ENCODE measurements around the gene ACOXL.

DNA sequence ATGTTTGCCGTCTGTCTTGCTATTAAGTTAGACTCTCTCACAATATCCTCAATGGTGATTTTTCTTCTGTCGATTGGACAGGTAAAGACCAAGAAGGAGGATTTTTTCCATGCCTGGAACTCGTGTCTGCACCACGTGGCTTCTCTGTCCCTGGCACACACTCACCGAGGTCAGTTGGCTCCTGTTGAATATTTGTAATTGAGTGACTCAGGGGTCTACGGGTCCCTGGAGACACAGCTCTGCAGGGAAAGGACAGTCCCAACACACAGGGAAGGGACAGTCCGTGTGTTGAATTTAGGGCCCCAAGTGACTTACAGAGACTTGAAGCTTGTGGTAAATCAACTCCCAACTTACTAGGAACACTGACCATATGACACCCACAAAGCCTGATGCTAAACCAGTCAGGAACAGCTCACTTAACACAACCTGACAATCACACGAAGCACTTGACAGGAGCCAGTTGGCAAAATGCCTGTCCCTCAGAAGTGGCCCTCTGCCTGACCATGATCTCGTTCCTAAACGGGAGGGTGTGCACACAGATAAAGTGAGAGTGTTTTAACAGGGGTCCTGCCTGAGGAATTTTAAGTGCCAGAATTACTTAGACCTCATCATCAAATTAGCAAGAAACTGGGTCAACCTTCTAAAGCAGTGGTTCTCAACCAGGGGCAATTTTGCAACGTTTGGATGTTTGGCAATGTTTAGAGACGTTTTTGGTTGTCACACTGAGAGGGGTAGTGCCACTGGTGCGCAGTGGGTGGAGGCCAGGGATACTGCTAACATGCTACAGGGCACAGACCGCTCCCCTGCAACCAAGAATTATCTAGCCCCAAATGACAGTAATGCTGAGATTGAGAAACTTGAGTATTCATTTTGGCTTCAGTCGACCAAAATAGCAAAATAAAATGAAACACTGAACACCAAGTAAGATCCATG, 299.4 kb downstream of the ACOXL start:
- no peak for TF ChIP-seq POLR2A (IDR thresholded peaks at IDR 0.05)
- no peak for TF ChIP-seq EP300 (IDR thresholded peaks at IDR 0.05)

All from ovary (tissue), 1 donor.